OCI-LY7 (cell line): ENCODE results near the gene FGD4. TPM values are rescaled to one million over a fixed set of nuclear protein-coding genes. Genes with fewer than 3 reads are reported as not detected.

ENCODE experiments used
- BruUV-seq: library from RNA; stranded (reverse); fragments of 400-500 nt; replicated peaks from 2 replicates; lab custom pipeline; 2021; lab: Mats Ljungman, UMichigan
- CTCF ChIA-PET: fragments of 300-600 bp; sonication (Branson Sonifier 250); formaldehyde crosslinking; loops from one replicate; lab custom pipeline; 2022; ENCODE audit warnings: antibody characterized with exemption; ENCODE audit not compliant: unreplicated experiment; lab: Charles Lee
- POLR2A ChIA-PET: fragments of 300-600 bp; sonication (Branson Sonifier 250); formaldehyde crosslinking; loops from one replicate; lab custom pipeline; 2022; ENCODE audit warnings: antibody characterized with exemption; lab: Charles Lee
- DNase-seq: peaks from one replicate; pipeline ENCODE4 v3.0.0-alpha.2; 2015; ENCODE audit warnings: low spot score
- H2AFZ ChIP-seq: fragments of 200-600 bp; sonication (generic), shearing (Covaris generic); 2 replicates; pipeline ENCODE4 v1.6.1; 2014; ENCODE audit warnings: mild to moderate bottlenecking, antibody characterized with exemption, low read length, moderate library complexity
- H3K27ac ChIP-seq: fragments of 200-600 bp; sonication (generic); 2 replicates; pipeline ENCODE4 v1.5.1; 2014; ENCODE audit warnings: mixed run types, low read depth, mild to moderate bottlenecking, moderate library complexity, low read length, inconsistent platforms; ENCODE audit not compliant: poor library complexity, severe bottlenecking
- H3K36me3 ChIP-seq: fragments of 200-600 bp; sonication (generic); 2 replicates; pipeline ENCODE4 v1.6.1; 2014; ENCODE audit warnings: mild to moderate bottlenecking, antibody characterized with exemption, low read length, moderate library complexity, mixed read lengths; ENCODE audit not compliant: insufficient read depth
- H3K4me1 ChIP-seq: fragments of 200-600 bp; sonication (generic); 2 replicates; pipeline ENCODE4 v1.5.1; 2014; ENCODE audit warnings: mild to moderate bottlenecking, low read length; ENCODE audit not compliant: insufficient read depth, poor library complexity, severe bottlenecking
- H3K4me2 ChIP-seq: fragments of 200-600 bp; sonication (generic); 2 replicates; pipeline ENCODE4 v1.6.1; 2014; ENCODE audit warnings: mild to moderate bottlenecking, low read length
- H3K4me3 ChIP-seq: fragments of 200-600 bp; sonication (generic); 2 replicates; pipeline ENCODE4 v1.5.1; 2014; ENCODE audit warnings: mild to moderate bottlenecking, low read depth, low read length; ENCODE audit not compliant: poor library complexity, severe bottlenecking
- H3K79me2 ChIP-seq: fragments of 200-600 bp; sonication (generic); 2 replicates; pipeline ENCODE4 v1.6.1; 2016; ENCODE audit warnings: low read depth, mild to moderate bottlenecking, low read length, moderate library complexity, mixed read lengths; ENCODE audit not compliant: insufficient read depth
- H3K9me2 ChIP-seq: fragments of 200-600 bp; sonication (generic); 2 replicates; pipeline ENCODE4 v1.6.1; 2016; ENCODE audit warnings: mild to moderate bottlenecking, low read length, mixed read lengths; ENCODE audit not compliant: insufficient read depth
- H3K9me3 ChIP-seq: fragments of 200-600 bp; sonication (generic); 2 replicates; pipeline ENCODE4 v1.6.1; 2014; ENCODE audit warnings: mild to moderate bottlenecking, mixed run types, low read length, mixed read lengths
- H4K20me1 ChIP-seq: fragments of 200-600 bp; sonication (generic); 2 replicates; pipeline ENCODE4 v1.6.1; 2014; ENCODE audit warnings: mild to moderate bottlenecking, antibody characterized with exemption, low read length, moderate library complexity, mixed read lengths; ENCODE audit not compliant: insufficient read depth
- CTCF ChIP-seq: fragments of 200-600 bp; sonication (generic); conservative IDR thresholded peaks from 2 replicates; pipeline ENCODE4 v1.5.1; 2014; ENCODE audit warnings: mild to moderate bottlenecking, antibody characterized with exemption, low read length, moderate library complexity, mixed read lengths
- EZH2phosphoT487 ChIP-seq: fragments of 200-600 bp; sonication (generic); IDR thresholded peaks from 2 replicates; pipeline ENCODE4 v1.6.1; 2018; ENCODE audit warnings: low read depth, borderline replicate concordance, mild to moderate bottlenecking, mixed run types, antibody characterized with exemption, low read length, moderate library complexity, mixed read lengths
- intact Hi-C: fragments of 100-400 bp; cut with micrococcal nuclease; formaldehyde crosslinking; loops from one replicate; pipeline ENCODE4 v1.10.0; 2022; ENCODE audit not compliant: unreplicated experiment
- total RNA-seq, 2 experiments: library from RNA; depleted of rRNA in 1 of 2; stranded (reverse); fragments of >200 nt in 1 of 2; shearing (Covaris generic) in 1 of 2; gene quantifications; 2 replicates each; pipeline ENCODE4 v1.2.3, GENCODE V29; 2014 to 2022

The FGD4 gene
- total RNA-seq, 2 experiments from 2014 or later = 14.9 to 19.3 TPM

GRCh38 chr12:32488132-32488531 lies 88.8 kb downstream of the FGD4 start:
- Histone ChIP-seq H3K9me3 (no peaks in the 10 kb centered on the region), H3K79me2 (no peaks in the 10 kb centered on the region), H4K20me1 (no peaks in the 10 kb centered on the region), H3K4me1 (peaks cover 46% of the 10 kb centered on the region), H3K4me3 (no peak overlapping the region), H3K9me2 (no peaks in the 10 kb centered on the region), H3K36me3 (no peaks in the 10 kb centered on the region), H3K4me2 (no peak overlapping the region), H2AFZ (no peak overlapping the region), H3K27ac (no peak overlapping the region)
- BruUV-seq = no TSS peak
- no peak for DNase-seq
- POLR2A ChIA-PET = interaction anchor here (0.6 to 1.8 kb wide), 9 partner anchors 10 to 175 kb away, joined by 3 to 6 read pairs (median 3); no protein-coding TSS in a partner anchor
- TF ChIP-seq EZH2phosphoT487 = no peak
- no peak for TF ChIP-seq CTCF
- intact Hi-C loops = no loop called here
- CTCF ChIA-PET = no interaction called here

GRCh38 chr12:32489070-32489469 lies 89.7 kb downstream of the FGD4 start:
- Histone ChIP-seq H4K20me1 (no peaks in the 10 kb centered on the region), H3K9me3 (no peaks in the 10 kb centered on the region), H3K4me3 (no peak overlapping the region), H3K4me2 (no peak overlapping the region), H3K4me1 (peaks cover 46% of the 10 kb centered on the region), H2AFZ (no peak overlapping the region), H3K27ac (no peak overlapping the region), H3K36me3 (no peaks in the 10 kb centered on the region), H3K79me2 (no peaks in the 10 kb centered on the region), H3K9me2 (no peaks in the 10 kb centered on the region)
- intact Hi-C loops = no loop called here
- ChIA-PET POLR2A (interaction anchor here (1.3 to 1.8 kb wide), 4 partner anchors 12 to 34 kb away, joined by 3 to 6 read pairs (median 6); no protein-coding TSS in a partner anchor), CTCF (no interaction called here)
- TF ChIP-seq EZH2phosphoT487 = no peak
- BruUV-seq = no TSS peak
- no peak for DNase-seq

GRCh38 chr12:32490801-32491200 lies 91.4 kb downstream of the FGD4 start:
- TF ChIP-seq EZH2phosphoT487 = no peak
- TF ChIP-seq CTCF = no peak
- H3K36me3 ChIP-seq = no peaks in the 10 kb centered on the region
- no peaks in the 10 kb centered on the region for H4K20me1 ChIP-seq
- H3K79me2 ChIP-seq = no peaks in the 10 kb centered on the region
- no TSS peak for BruUV-seq
- H3K9me2 ChIP-seq = no peaks in the 10 kb centered on the region
- ChIA-PET CTCF (no interaction called here), POLR2A (interaction anchor here (1.0 to 1.5 kb wide), 4 partner anchors 14 to 41 kb away, joined by 3 to 7 read pairs (median 4); no protein-coding TSS in a partner anchor)
- no peak for DNase-seq
- H3K27ac ChIP-seq = no peak overlapping the region
- peaks cover 57% of the 10 kb centered on the region for H3K4me1 ChIP-seq
- no peaks in the 10 kb centered on the region for H3K9me3 ChIP-seq
- intact Hi-C loops = no loop called here
- H3K4me2 ChIP-seq = no peak overlapping the region
- H3K4me3 ChIP-seq = no peak overlapping the region
- H2AFZ ChIP-seq = no peak overlapping the region
